ENCODE results near the gene GULP1.
"Not testable (repeated sequence)": the region's sequence is repeated elsewhere in the genome, so short reads cannot be mapped to it uniquely, and the experiment has no call there.

Gene GULP1

DNA sequence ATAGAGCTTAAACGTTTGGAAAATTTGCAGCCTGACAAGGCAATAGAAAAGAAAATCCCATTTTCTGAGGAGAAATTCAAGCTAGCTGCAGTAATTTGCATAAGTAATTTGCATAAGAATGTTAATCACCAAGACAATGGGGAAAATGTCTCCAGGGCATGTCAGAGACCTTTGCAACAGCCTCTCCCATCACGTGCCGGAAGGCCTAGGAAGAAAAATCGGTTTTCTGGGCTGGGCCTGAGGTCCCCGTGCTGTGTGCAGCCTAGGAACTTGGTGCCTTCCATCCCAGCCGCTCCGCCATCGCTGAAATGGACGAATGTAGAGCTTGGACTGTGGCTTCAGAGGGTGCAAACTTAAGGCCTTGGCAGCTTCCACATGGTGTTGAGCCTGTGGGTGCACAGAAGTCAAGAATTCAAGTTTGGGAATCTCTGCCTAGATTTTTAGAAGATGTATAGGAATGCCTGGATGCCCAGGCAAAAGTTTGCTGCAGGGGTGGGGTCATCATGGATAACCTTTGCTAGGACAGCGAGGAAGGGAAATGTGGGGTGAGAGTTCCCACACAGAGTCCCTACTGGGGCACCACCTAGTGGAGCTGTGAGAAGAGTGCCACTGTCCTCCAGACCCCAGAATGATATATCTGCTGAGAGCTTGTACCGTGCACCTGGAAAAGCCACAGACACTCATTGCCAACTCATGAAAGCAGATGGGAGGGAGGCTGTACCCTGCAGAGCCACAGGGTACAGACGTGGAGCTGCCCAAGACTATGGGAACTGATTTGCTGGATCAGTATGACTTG, 164.6 kb downstream of the GULP1 start:
- FAIRE-seq (peak; percentile 80), DNase-seq (ENCODE audit: insufficient read length, low spot score) (no peak)

- DNase-seq (ENCODE audit: insufficient read length, low spot score) (no peak), FAIRE-seq (no peak)
These were observed 167.4 kb downstream of the GULP1 start for GRCh38 chr2:188459061-188459460.

- not testable (repeated sequence) for DNase-seq (ENCODE audit: insufficient read length, low spot score); FAIRE-seq
These were observed 174.4 kb downstream of the GULP1 start for GRCh38 chr2:188466078-188466477.

GRCh38 chr2:188466761-188467160, 175.1 kb downstream of the GULP1 start:
- DNase-seq (ENCODE audit: insufficient read length, low spot score) (no peak), FAIRE-seq (no peak)

DNA sequence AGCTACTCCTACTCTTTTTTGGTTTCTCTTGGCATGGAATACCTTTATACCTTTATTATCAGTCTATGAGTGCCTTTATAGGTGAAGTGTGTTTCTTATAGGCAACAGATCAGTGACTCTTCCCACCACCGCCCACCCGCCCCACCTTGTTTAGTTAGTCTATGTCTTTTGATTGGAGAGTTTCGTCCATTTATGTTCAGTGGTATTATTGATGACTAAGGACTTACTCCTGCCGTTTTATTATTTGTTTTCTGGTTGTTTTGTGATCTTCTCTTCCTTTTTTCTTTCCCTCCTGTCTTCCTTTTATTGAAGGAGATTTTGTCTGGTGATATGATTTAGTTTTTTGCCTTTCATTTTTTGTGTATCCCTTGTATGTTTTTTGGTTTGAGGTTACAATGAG, 179.5 kb downstream of the GULP1 start:
- DNase-seq (ENCODE audit: insufficient read length, low spot score) (no peak), FAIRE-seq (no peak)

GRCh38 chr2:188473306-188473705, 181.6 kb downstream of the GULP1 start:
- FAIRE-seq: peak; percentile 4

GRCh38 chr2:188474316-188474715, 182.6 kb downstream of the GULP1 start:
- no peak for DNase-seq (ENCODE audit: insufficient read length, low spot score)
- peak; percentile 36 for FAIRE-seq

More at GRCh38 chr2:188473306-188473705, 181.6 kb downstream of the GULP1 start:
- no peak for DNase-seq (ENCODE audit: insufficient read length, low spot score)

GRCh38 chr2:188475945-188476344, 184.3 kb downstream of the GULP1 start:
- FAIRE-seq (peak; percentile 93), DNase-seq (ENCODE audit: insufficient read length, low spot score) (peak; percentile 41)

- no peak for DNase-seq (ENCODE audit: insufficient read length, low spot score)
- FAIRE-seq: no peak
These were observed 186.0 kb downstream of the GULP1 start for GRCh38 chr2:188477564-188478103.

DNA sequence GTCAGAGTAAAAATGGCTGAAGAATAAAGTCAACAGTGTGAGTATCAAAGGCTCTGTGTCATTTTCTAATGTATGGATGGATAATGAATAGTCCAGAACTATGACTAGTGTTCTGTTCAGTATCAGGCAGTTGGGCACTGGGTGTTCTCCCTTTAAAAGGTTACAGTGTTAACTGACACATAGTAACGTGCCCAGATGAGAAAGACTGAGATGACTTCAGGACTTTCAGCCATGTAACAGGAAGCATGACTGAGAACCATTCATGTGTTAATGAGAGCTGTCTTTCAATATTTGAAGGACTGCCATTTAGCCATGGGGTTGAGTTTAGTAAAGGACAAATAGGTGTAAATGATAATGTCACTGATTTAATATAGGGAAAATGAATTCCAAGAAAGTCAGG, 187.1 kb downstream of the GULP1 start:
- no peak for DNase-seq (ENCODE audit: insufficient read length, low spot score)
- FAIRE-seq: peak; percentile 42

DNA sequence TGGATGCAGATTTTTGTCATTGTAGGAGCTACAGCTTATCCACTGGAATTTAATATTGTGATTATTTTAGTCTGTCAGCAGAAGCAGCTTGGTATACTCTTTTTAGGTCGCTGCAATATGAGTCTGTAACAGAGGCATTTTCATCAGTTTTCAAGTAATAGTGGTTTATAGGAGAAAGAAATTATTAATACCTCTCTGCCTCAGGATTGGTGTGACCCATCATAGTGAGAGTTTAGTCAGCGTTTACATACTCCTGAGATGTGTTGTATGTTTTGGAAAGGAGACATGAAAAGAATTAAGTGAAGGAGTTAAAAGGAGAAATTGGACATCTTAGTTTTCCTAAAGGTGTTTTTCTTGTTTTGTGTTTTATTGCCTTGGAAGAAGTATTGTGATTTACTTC, 189.8 kb downstream of the GULP1 start:
- DNase-seq (ENCODE audit: insufficient read length, low spot score): no peak
- FAIRE-seq: no peak

GRCh38 chr2:188485496-188485895, 193.8 kb downstream of the GULP1 start:
- FAIRE-seq (no peak), DNase-seq (ENCODE audit: insufficient read length, low spot score) (no peak)

DNA sequence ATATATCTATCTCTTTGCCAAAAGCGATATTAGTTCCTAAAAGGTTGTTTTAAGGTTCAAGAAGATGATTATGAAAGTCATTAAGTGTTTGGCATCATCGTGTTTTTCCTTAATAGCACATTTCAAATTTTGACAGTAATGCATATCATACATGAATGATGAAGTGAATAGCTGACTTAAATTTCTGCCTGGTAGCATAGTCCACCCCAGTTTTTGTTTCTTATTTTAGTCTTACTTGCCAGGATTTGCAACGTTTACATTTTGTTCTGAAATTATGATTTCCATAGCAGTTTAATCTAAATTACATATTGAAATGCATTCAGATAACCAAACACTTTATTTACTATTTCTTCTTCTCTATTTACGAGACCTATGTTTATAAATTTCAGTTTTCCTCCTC, 201.1 kb downstream of the GULP1 start:
- FAIRE-seq: no peak

DNA sequence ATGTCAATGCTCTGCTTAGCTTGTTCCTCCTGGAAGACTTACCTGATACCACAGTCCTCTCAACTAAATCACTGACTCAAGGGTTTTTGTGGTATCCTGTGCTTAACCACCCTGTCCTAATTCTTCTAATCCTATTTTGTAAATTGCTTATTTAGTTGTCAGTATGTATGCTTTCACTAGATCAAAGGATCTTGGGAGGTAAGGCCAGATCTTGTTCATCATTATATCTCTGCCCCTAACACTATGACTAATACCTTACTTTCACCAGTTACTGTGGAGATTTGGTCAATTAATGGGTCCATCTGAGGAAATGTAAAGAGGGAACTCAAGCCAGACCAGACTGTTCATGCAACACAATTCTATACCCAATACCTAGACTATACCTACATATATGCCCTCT, 203.2 kb downstream of the GULP1 start:
- FAIRE-seq (no peak), DNase-seq (ENCODE audit: insufficient read length, low spot score) (no peak)

More for the DNA sequence above, 201.1 kb downstream of the GULP1 start:
- no peak for DNase-seq (ENCODE audit: insufficient read length, low spot score)

DNA sequence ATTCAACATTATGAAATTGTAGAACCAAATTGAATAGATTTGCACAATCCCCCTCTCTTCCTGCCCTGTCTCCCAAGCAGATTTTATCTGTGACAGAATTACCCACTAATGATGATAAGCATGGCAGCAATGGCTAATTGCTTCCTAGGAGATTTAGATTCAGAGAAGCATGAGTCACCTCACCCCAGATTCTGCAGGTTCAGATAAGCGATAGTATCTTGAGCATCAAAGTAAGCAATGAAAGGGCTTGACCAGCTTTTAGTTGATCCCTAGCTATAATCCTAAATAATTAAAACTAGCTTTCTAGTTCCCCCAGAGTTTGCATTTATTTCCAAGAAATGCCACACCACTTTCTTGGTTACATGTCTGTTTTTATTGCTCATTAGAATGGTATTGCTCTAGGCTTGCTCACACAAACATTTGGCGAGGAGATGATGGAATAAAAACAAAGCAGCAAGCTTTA, 204.3 kb downstream of the GULP1 start:
- FAIRE-seq (no peak), DNase-seq (ENCODE audit: insufficient read length, low spot score) (no peak)

GRCh38 chr2:188497726-188498125, 206.1 kb downstream of the GULP1 start:
- DNase-seq (ENCODE audit: insufficient read length, low spot score) (no peak), FAIRE-seq (no peak)

GRCh38 chr2:188503975-188504374, 212.3 kb downstream of the GULP1 start:
- no peak for DNase-seq (ENCODE audit: insufficient read length, low spot score)
- FAIRE-seq: no peak

DNA sequence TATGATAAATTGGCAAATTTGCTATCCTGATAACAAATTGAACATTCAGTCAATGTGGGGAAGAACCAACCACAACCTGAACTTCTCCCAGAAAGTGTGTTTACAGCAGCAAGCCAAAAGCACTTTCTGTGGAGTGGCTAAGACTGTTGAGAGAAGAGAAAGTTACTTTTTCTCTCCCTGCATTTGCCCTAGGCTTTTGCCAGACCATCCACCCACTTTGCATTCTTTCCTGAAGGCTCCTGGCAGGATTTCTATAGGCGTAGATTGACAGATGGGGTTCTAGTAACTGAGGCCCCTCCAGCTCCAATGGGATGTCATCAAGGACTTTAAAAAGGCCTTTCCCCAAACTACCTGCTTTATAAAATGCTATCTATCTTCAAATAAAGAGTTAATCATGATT, 215.2 kb downstream of the GULP1 start:
- FAIRE-seq (no peak), DNase-seq (ENCODE audit: insufficient read length, low spot score) (no peak)

DNA sequence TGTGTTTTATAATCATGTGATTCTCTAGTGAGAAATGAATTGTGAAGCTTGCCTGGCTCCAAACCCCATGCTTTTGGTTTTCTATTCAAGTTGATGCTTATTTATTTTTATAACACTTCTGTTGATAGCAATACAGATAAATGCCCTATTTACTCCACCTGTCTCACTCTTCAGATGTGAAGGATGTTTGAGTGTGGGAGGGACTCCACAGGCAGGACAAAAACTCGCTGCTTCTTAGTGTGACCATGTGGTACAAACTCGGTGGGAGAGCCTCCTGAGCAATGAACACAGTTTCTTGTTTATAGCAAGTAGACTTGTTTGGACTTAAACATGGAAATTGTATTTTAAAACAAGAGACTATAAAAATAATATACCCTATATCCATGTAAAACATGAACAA, 219.7 kb downstream of the GULP1 start:
- FAIRE-seq (no peak), DNase-seq (ENCODE audit: insufficient read length, low spot score) (no peak)

DNA sequence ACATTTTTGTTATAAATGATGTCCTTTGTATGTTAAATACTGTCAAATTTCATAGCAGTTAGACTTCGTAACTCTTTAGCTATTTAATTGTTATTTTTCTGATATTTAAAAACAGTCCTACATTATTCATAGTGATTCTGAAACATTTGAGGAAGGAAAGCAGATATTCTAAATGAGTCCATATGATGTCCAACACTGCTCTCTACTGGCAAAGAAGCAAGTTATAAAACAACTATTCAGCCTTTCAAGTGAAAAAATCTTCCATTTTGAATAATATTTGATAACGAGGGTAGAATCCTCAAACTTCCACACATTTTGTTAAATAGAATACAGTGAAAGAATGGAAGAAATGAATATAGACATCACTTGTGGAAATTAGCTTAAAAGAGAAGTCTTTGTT, 220.8 kb downstream of the GULP1 start:
- DNase-seq (ENCODE audit: insufficient read length, low spot score): peak; percentile 12
- FAIRE-seq: no peak

GRCh38 chr2:188515918-188516317, 224.2 kb downstream of the GULP1 start:
- FAIRE-seq (no peak), DNase-seq (ENCODE audit: insufficient read length, low spot score) (no peak)

DNA sequence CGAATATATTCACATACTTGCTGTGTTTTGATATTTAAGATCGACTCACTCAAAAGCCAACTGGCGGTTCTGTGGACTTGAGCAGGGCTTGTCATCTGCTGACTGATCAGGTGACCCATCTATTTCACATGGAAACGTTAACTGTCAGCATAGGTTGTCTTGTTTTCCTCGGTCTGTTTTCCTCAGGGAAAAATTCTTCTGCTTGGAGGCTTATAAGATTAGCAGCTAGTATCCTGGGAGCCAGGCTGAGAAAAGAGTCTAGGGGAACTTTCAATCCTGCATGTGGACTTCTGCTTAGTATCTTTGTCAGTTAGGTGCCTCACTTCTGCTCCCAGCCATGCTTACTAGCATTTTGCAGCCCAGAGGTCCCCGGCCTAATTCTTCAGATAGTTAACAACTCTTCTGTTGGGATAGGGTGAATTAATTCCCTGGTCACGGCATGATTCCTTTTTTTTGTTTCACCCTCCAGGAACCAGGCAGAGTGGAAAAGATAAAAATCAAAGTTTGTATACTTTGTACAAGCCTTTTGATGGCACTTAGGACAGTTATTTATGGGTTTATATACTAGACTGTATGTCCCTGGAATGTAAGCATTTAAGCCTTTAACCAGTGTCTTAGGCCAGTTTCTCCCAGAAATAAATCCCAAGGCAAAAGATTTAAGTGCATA, 226.0 kb downstream of the GULP1 start:
- FAIRE-seq (peak; percentile 46), DNase-seq (ENCODE audit: insufficient read length, low spot score) (no peak)

Data from HTR-8/SVneo (cell line).